Measurements from ENCODE around the gene CHD2. TPM values are rescaled to one million over a fixed set of nuclear protein-coding genes. Genes with fewer than 3 reads are reported as not detected.

The CHD2 gene
- total RNA-seq: 58.6 and 81.3 TPM in 2 replicates

GRCh38 chr15:92899948-92900730 lies at the start of gene CHD2:
TSS of gene CHD2 (plus strand) at chr15:92900324. CDS start at chr15:92901238, 914 bp downstream.

Other genes with a start within 250 kb of the CHD2 start
- gene FAM174B, start 244.5 kb upstream of the CHD2 start, total RNA-seq: 0.57 and 1.3 TPM in 2 replicates
- not detected in 2 replicates for gene RGMA, start 188.9 kb downstream of the CHD2 start, total RNA-seq

Data from placental pericyte (primary cell).